ENCODE results near the gene GSE1.
"Not testable (repeated sequence)": the region's sequence is repeated elsewhere in the genome, so short reads cannot be mapped to it uniquely, and the experiment has no call there.

The GSE1 gene

GRCh38 chr16:85589688-85590505 lies 23.2 kb upstream of the GSE1 start:
- 97% methylated on average over 20 of the region's 20 CpGs for WGBS
- no peak for DNase-seq
- H3K9ac ChIP-seq (ENCODE audit: low read length): no peak overlapping the region
- peak overlapping the region in 1 of 2 experiments; percentile 9 for H3K14ac ChIP-seq (ENCODE audit: low read length in 2 of 2)
- no peak overlapping the region for H3K18ac ChIP-seq (ENCODE audit: low read depth in 1 of 2, low read length in 2 of 2)
- peak overlapping the region; percentile 12 for H4K91ac ChIP-seq (ENCODE audit: low read length)
- H3K9me3 ChIP-seq (ENCODE audit: control insufficient read depth, low read length): no peaks in the 10 kb centered on the region
- H2AK5ac ChIP-seq (ENCODE audit: low read length, severe bottlenecking): no peak overlapping the region
- H2BK15ac ChIP-seq (ENCODE audit: low read depth, poor library complexity, severe bottlenecking): no peak overlapping the region
- H3K36me3 ChIP-seq (ENCODE audit: control insufficient read depth in 1 of 2, insufficient read depth in 2 of 2, low read depth in 1 of 2, low read length in 2 of 2): peaks cover 0 to 18% of the 10 kb centered on the region in 2 experiments
- H3K4ac ChIP-seq (ENCODE audit: low read depth in 1 of 2, low read length in 2 of 2): no peak overlapping the region
- no peak overlapping the region for H2BK12ac ChIP-seq (ENCODE audit: low read length in 2 of 2)
- peaks cover 38% of the 10 kb centered on the region for H3K4me1 ChIP-seq (ENCODE audit: control insufficient read depth, insufficient read depth, low read depth, low read length)
- H3K4me3 ChIP-seq (ENCODE audit: insufficient read depth in 1 of 2, low read depth in 1 of 2, low read length in 2 of 2): no peak overlapping the region
- no peak overlapping the region for H2BK5ac ChIP-seq (ENCODE audit: low read depth, low read length, poor library complexity, severe bottlenecking)
- H3K79me1 ChIP-seq (replicated peaks; ENCODE audit: low read length, poor library complexity, severe bottlenecking): peaks cover 41% of the 10 kb centered on the region
- H3K27me3 ChIP-seq (ENCODE audit: control insufficient read depth in 1 of 2, insufficient read depth in 1 of 2, low read length in 2 of 2): no peaks in the 10 kb centered on the region
- no peak overlapping the region for H3K4me2 ChIP-seq (ENCODE audit: low read length, poor library complexity, severe bottlenecking)
- H3K27ac ChIP-seq (ENCODE audit: low read length, poor library complexity, severe bottlenecking): no peak overlapping the region
- H2AFZ ChIP-seq (ENCODE audit: low read depth, low read length): no peak overlapping the region
- no peak overlapping the region for H4K8ac ChIP-seq (ENCODE audit: low read length)
- no peak overlapping the region for H2BK120ac ChIP-seq (ENCODE audit: low read depth, low read length)
- H3K23ac ChIP-seq (ENCODE audit: low read length in 2 of 2): no peak overlapping the region

GRCh38 chr16:85590506-85590832 lies 22.7 kb upstream of the GSE1 start:
- Histone ChIP-seq H3K36me3 (ENCODE audit: control insufficient read depth in 1 of 2, insufficient read depth in 2 of 2, low read depth in 1 of 2, low read length in 2 of 2) (peaks cover 0 to 18% of the 10 kb centered on the region in 2 experiments), H4K8ac (ENCODE audit: low read length) (no peak overlapping the region), H3K27me3 (ENCODE audit: control insufficient read depth in 1 of 2, insufficient read depth in 1 of 2, low read length in 2 of 2) (no peaks in the 10 kb centered on the region), H3K4me3 (ENCODE audit: insufficient read depth in 1 of 2, low read depth in 1 of 2, low read length in 2 of 2) (no peak overlapping the region), H3K23ac (ENCODE audit: low read length in 2 of 2) (no peak overlapping the region), H2BK12ac (ENCODE audit: low read length in 2 of 2) (no peak overlapping the region), H3K18ac (ENCODE audit: low read depth in 1 of 2, low read length in 2 of 2) (no peak overlapping the region), H2BK5ac (ENCODE audit: low read depth, low read length, poor library complexity, severe bottlenecking) (no peak overlapping the region), H2AK5ac (ENCODE audit: low read length, severe bottlenecking) (no peak overlapping the region), H3K4me2 (ENCODE audit: low read length, poor library complexity, severe bottlenecking) (no peak overlapping the region), H3K79me1 (replicated peaks; ENCODE audit: low read length, poor library complexity, severe bottlenecking) (peaks cover 39% of the 10 kb centered on the region), H2BK15ac (ENCODE audit: low read depth, poor library complexity, severe bottlenecking) (no peak overlapping the region), H4K91ac (ENCODE audit: low read length) (peak overlapping the region; percentile 12), H3K27ac (ENCODE audit: low read length, poor library complexity, severe bottlenecking) (no peak overlapping the region), H2AFZ (ENCODE audit: low read depth, low read length) (no peak overlapping the region), H3K9me3 (ENCODE audit: control insufficient read depth, low read length) (no peaks in the 10 kb centered on the region), H3K14ac (ENCODE audit: low read length in 2 of 2) (peak overlapping the region in 1 of 2 experiments; percentile 2), H3K4ac (ENCODE audit: low read depth in 1 of 2, low read length in 2 of 2) (no peak overlapping the region), H3K9ac (ENCODE audit: low read length) (no peak overlapping the region), H3K4me1 (ENCODE audit: control insufficient read depth, insufficient read depth, low read depth, low read length) (peaks cover 38% of the 10 kb centered on the region), H2BK120ac (ENCODE audit: low read depth, low read length) (no peak overlapping the region)
- no peak for DNase-seq
- WGBS: 98% methylated on average over 11 of the region's 12 CpGs

DNA sequence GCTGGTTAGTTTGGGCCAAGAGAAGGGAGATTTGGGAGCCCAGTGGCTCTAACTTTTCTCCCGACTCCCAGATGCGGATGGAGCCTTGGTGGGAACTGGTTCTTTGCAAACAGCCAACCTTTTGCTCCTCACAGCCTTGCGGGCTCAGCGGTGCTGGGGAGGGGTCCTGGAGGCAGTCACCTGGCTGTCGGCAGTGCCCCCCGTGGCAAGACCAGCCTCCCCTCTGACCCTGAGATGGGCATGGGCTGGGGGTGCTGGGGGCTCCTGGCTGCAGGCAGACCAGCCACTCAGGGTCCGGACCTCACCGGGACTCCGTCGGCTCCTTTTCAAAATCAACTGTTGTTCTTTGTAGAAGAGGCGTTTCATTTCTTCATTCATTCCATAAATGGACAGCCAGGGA lies 21.7 kb upstream of the GSE1 start:
- Histone ChIP-seq H2BK120ac (ENCODE audit: low read depth, low read length) (no peak overlapping the region), H3K4me2 (ENCODE audit: low read length, poor library complexity, severe bottlenecking) (no peak overlapping the region), H4K91ac (ENCODE audit: low read length) (no peak overlapping the region), H3K9ac (ENCODE audit: low read length) (no peak overlapping the region), H2AFZ (ENCODE audit: low read depth, low read length) (no peak overlapping the region), H2BK12ac (ENCODE audit: low read length in 2 of 2) (no peak overlapping the region), H3K4me1 (ENCODE audit: control insufficient read depth, insufficient read depth, low read depth, low read length) (peaks cover 35% of the 10 kb centered on the region), H3K9me3 (ENCODE audit: control insufficient read depth, low read length) (no peaks in the 10 kb centered on the region), H3K4me3 (ENCODE audit: insufficient read depth in 1 of 2, low read depth in 1 of 2, low read length in 2 of 2) (no peak overlapping the region), H4K8ac (ENCODE audit: low read length) (no peak overlapping the region), H3K79me1 (replicated peaks; ENCODE audit: low read length, poor library complexity, severe bottlenecking) (peaks cover 35% of the 10 kb centered on the region), H3K27me3 (ENCODE audit: control insufficient read depth in 1 of 2, insufficient read depth in 1 of 2, low read length in 2 of 2) (no peaks in the 10 kb centered on the region), H3K23ac (ENCODE audit: low read length in 2 of 2) (no peak overlapping the region), H2AK5ac (ENCODE audit: low read length, severe bottlenecking) (no peak overlapping the region), H3K36me3 (ENCODE audit: control insufficient read depth in 1 of 2, insufficient read depth in 2 of 2, low read depth in 1 of 2, low read length in 2 of 2) (peaks cover 0 to 12% of the 10 kb centered on the region in 2 experiments), H3K27ac (ENCODE audit: low read length, poor library complexity, severe bottlenecking) (no peak overlapping the region), H2BK15ac (ENCODE audit: low read depth, poor library complexity, severe bottlenecking) (no peak overlapping the region), H3K18ac (ENCODE audit: low read depth in 1 of 2, low read length in 2 of 2) (no peak overlapping the region), H2BK5ac (ENCODE audit: low read depth, low read length, poor library complexity, severe bottlenecking) (no peak overlapping the region), H3K4ac (ENCODE audit: low read depth in 1 of 2, low read length in 2 of 2) (no peak overlapping the region), H3K14ac (ENCODE audit: low read length in 2 of 2) (no peak overlapping the region)
- WGBS: 93% methylated on average over 11 of the region's 11 CpGs
- DNase-seq: no peak

DNA sequence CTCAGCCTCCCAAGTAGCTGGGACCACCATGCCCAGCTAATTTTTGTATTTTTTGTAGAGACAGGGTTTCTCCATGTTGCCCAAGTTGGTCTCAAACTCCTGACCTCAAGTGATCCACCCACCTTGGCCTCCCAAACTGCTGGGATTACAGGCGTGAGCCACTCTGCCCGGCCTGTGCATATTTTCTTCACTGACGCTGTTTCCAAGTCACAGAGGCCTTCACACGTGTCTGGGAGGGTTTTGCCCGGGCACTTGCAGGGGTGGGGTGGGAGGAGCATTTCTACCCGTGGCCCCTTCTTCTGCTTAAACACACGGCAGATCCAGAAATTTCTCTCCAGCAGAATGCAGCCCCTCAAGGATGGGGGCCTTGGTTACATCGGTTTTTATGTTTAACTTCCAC lies 20.8 kb upstream of the GSE1 start:
- not testable (repeated sequence) for H4K8ac ChIP-seq (ENCODE audit: low read length); H3K18ac ChIP-seq (ENCODE audit: low read depth in 1 of 2, low read length in 2 of 2); H3K4ac ChIP-seq (ENCODE audit: low read depth in 1 of 2, low read length in 2 of 2); DNase-seq; H4K91ac ChIP-seq (ENCODE audit: low read length); H3K9me3 ChIP-seq (ENCODE audit: control insufficient read depth, low read length); H2BK5ac ChIP-seq (ENCODE audit: low read depth, low read length, poor library complexity, severe bottlenecking); H2BK12ac ChIP-seq (ENCODE audit: low read length in 2 of 2); H3K27ac ChIP-seq (ENCODE audit: low read length, poor library complexity, severe bottlenecking); H3K4me2 ChIP-seq (ENCODE audit: low read length, poor library complexity, severe bottlenecking); H3K27me3 ChIP-seq (ENCODE audit: control insufficient read depth in 1 of 2, insufficient read depth in 1 of 2, low read length in 2 of 2); H3K14ac ChIP-seq (ENCODE audit: low read length in 2 of 2); H3K4me3 ChIP-seq (ENCODE audit: insufficient read depth in 1 of 2, low read depth in 1 of 2, low read length in 2 of 2); H2BK15ac ChIP-seq (ENCODE audit: low read depth, poor library complexity, severe bottlenecking); H2BK120ac ChIP-seq (ENCODE audit: low read depth, low read length); H3K23ac ChIP-seq (ENCODE audit: low read length in 2 of 2); H2AFZ ChIP-seq (ENCODE audit: low read depth, low read length); H2AK5ac ChIP-seq (ENCODE audit: low read length, severe bottlenecking)
- H3K36me3 ChIP-seq (ENCODE audit: control insufficient read depth in 1 of 2, insufficient read depth in 2 of 2, low read depth in 1 of 2, low read length in 2 of 2): peaks cover 0 to 12% of the 10 kb centered on the region in 2 experiments
- WGBS: 54% methylated on average over 8 of the region's 8 CpGs
- peaks cover 29% of the 10 kb centered on the region for H3K4me1 ChIP-seq (ENCODE audit: control insufficient read depth, insufficient read depth, low read depth, low read length)
- peaks cover 31% of the 10 kb centered on the region for H3K79me1 ChIP-seq (replicated peaks; ENCODE audit: low read length, poor library complexity, severe bottlenecking)
- H3K9ac ChIP-seq (ENCODE audit: low read length): peak overlapping the region; percentile 11

Data from mesenchymal stem cell (in vitro differentiated cells and primary cell).